ENCODE measurements around the gene PKP2. TPM values are rescaled to one million over a fixed set of nuclear protein-coding genes. Genes with fewer than 3 reads are reported as not detected.

Gene PKP2
- total and polyA plus RNA-seq, 9 of the 15 experiments (the other 6 are each of a cell fraction or from before 2014, with no cell fraction given): 1.6 to 4.2 (median 2.8) TPM

DNA sequence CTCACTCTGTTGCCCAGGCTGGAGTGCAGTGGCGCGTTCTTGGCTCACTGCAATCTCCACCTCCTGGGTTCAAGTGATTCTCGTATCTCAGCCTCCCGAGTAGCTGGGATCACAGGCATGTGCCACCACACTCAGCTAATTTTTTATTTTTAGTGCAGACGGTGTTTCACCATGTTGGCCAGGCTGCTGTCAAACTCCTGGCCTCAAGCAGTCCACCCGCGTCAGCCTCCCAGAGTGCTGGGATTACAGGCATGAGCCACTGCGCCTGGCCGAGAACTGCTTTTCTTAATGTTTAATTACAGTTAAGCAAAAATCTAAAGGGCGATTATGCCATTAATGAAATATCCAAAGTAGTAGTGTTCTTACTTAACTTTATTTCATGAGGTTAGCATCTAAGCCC is 154.4 kb downstream of the PKP2 start:
- H3K9me3 ChIP-seq (replicated peaks; ENCODE audit: control insufficient read depth, insufficient read depth, low read depth, low read length): no peaks in the 10 kb centered on the region
- no peaks in the 10 kb centered on the region for H4K20me1 ChIP-seq (replicated peaks; ENCODE audit: control insufficient read depth, insufficient read depth, low read length)
- H3K9me1 ChIP-seq (ENCODE audit: control insufficient read depth, insufficient read depth, low read length): no peaks in the 10 kb centered on the region
- ChIA-PET POLR2A (interaction anchor here (2.1 kb wide), 1 partner anchor 13 kb away, joined by 7 read pairs; the partner anchor contains the start of gene YARS2), CTCF (ENCODE audit: low intra/inter-chr PET ratio) (no interaction called here)
- no peak overlapping the region for H3K9ac ChIP-seq (ENCODE audit: insufficient read depth in 1 of 2, low read depth in 2 of 2, low read length in 2 of 2)
- H3K27ac ChIP-seq (ENCODE audit: extremely low read depth, low read depth, low read length): no peak overlapping the region
- no peaks in the 10 kb centered on the region for H3K79me2 ChIP-seq (ENCODE audit: control insufficient read depth, insufficient read depth, low read length)
- no peak for DNase-seq (ENCODE audit: extremely low read depth in 1 of 4, low spot score in 3 of 4)
- TF ChIP-seq, protein P1, sequence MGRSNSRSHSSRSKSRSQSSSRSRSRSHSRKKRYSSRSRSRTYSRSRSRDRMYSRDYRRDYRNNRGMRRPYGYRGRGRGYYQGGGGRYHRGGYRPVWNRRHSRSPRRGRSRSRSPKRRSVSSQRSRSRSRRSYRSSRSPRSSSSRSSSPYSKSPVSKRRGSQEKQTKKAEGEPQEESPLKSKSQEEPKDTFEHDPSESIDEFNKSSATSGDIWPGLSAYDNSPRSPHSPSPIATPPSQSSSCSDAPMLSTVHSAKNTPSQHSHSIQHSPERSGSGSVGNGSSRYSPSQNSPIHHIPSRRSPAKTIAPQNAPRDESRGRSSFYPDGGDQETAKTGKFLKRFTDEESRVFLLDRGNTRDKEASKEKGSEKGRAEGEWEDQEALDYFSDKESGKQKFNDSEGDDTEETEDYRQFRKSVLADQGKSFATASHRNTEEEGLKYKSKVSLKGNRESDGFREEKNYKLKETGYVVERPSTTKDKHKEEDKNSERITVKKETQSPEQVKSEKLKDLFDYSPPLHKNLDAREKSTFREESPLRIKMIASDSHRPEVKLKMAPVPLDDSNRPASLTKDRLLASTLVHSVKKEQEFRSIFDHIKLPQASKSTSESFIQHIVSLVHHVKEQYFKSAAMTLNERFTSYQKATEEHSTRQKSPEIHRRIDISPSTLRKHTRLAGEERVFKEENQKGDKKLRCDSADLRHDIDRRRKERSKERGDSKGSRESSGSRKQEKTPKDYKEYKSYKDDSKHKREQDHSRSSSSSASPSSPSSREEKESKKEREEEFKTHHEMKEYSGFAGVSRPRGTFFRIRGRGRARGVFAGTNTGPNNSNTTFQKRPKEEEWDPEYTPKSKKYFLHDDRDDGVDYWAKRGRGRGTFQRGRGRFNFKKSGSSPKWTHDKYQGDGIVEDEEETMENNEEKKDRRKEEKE (IDR thresholded peaks at IDR 0.05; ENCODE audit: borderline replicate concordance in 1 of 2, control insufficient read depth in 1 of 2, low read depth in 2 of 2, low read length in 1 of 2): no peak
- TF ChIP-seq NEUROD1 (IDR thresholded peaks at IDR 0.05; ENCODE audit: borderline replicate concordance, low read depth, low read length, partially characterized antibody) (no peak), KLF10 (CRISPR knock-in tag; IDR thresholded peaks at IDR 0.05) (no peak), BHLHE40 (IDR thresholded peaks at IDR 0.05; ENCODE audit: low read length) (no peak), ZNF232 (CRISPR knock-in tag; IDR thresholded peaks at IDR 0.05) (no peak), SFPQ (IDR thresholded peaks at IDR 0.05; ENCODE audit: low read depth, low read length) (no peak), EHMT2 (IDR thresholded peaks at IDR 0.05) (no peak), PTTG1 (tag; IDR thresholded peaks at IDR 0.05; ENCODE audit: low read depth) (no peak), ZNF511 (CRISPR knock-in tag; IDR thresholded peaks at IDR 0.05) (no peak), SETDB1 (IDR thresholded peaks at IDR 0.05; ENCODE audit: low read length) (no peak), MIER1 (IDR thresholded peaks at IDR 0.05; ENCODE audit: low read depth) (no peak), BRD9 (IDR thresholded peaks at IDR 0.05; ENCODE audit: low read depth, partially characterized antibody) (no peak), SNRNP70 (optimal IDR thresholded peaks at IDR 0.05; ENCODE audit: low read depth, low read length) (no peak), TGIF2 (CRISPR knock-in tag; IDR thresholded peaks at IDR 0.05) (no peak)
- BruUV-seq (replicated peaks): no TSS peak
- no peaks in the 10 kb centered on the region for H3K27me3 ChIP-seq (ENCODE audit: control insufficient read depth in 2 of 2, insufficient read depth in 2 of 2, low read length in 2 of 2)
- 96% methylated on average over 10 of the region's 10 CpGs for WGBS (ENCODE audit: insufficient coverage, low coverage, missing lambda C conversion rate)
- H3K4me1 ChIP-seq (replicated peaks in 1 of 2; ENCODE audit: control insufficient read depth in 2 of 2, insufficient read depth in 2 of 2, low read length in 2 of 2): no peaks in the 10 kb centered on the region
- H3K4me2 ChIP-seq (ENCODE audit: insufficient read depth, low read length): no peak overlapping the region
- in situ Hi-C loops (cut with MboI): no loop called here
- no peak for ATAC-seq
- peaks cover 96% of the 10 kb centered on the region for H3K36me3 ChIP-seq (ENCODE audit: control insufficient read depth, insufficient read depth, low read length)
- no peak overlapping the region for H2AFZ ChIP-seq (ENCODE audit: low read depth, low read length)
- H3K4me3 ChIP-seq: no peak overlapping the region
- intact Hi-C loops (cut with micrococcal nuclease): no loop called here
- no peak for FAIRE-seq
